TTC549 (cell line): Measurements from ENCODE around the gene GPD2.
"Not testable (repeated sequence)": the region's sequence is repeated elsewhere in the genome, so short reads cannot be mapped to it uniquely, and the experiment has no call there.

ENCODE experiments used
- FAIRE-seq: peaks from 2 replicates; lab custom pipeline; 2012; peaks lifted over from hg19 to GRCh38; lab: Jason Lieb, UNC

GPD2 gene

DNA sequence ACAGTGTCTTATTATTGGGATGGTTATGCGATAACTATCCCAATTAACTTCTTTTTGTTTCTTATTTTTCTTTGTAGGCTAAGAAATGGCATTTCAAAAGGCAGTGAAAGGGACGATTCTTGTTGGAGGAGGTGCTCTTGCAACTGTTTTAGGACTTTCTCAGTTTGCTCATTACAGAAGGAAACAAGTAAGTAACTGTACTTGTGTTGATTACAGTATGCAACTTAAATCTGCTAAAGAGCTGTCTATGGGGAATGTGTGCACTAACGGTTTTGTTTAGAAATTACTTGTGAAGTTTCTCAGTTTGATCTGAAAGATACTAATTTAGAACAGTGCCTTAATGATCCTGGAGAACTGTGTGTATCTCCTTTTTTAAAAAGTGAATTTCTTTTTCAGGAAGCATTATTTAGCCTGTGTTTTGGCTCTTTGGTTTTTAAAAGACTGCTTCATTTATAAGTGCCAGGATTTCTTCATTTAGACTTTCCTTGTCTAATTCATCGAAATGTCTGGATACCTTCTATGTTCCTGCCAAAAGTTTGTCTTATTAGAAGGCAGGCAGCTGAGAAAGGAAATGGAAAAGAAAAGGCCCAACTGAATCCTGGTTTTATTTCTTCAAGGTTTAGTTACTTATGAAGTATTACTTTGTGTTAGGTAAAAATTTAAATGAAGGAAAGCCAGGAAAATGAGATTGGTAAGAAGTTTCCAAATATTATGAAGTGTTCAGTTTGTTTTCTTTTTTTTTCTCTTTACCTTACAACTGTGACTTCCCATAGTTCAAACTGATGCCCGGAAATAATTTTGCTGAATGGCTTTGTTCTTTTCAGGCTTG, 40.1 kb downstream of the GPD2 start:
- no peak for FAIRE-seq

DNA sequence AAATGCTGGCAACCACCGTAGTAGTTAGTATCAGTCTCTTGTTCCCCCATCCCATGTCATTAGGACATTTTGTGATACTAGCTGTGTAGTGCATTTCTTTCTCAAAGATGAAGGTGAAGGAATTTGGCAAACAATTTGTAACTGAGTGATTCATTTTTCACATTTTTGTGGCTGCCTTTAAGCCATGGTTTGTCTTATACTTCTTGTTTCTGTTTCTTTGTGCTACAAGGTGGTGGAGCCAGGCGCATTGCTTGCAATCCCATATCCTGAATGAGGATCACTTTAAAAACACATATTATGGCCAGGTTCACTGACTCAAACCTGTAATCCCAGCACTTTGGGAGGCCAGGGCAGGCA, 40.6 kb downstream of the GPD2 start:
- no peak for FAIRE-seq

DNA sequence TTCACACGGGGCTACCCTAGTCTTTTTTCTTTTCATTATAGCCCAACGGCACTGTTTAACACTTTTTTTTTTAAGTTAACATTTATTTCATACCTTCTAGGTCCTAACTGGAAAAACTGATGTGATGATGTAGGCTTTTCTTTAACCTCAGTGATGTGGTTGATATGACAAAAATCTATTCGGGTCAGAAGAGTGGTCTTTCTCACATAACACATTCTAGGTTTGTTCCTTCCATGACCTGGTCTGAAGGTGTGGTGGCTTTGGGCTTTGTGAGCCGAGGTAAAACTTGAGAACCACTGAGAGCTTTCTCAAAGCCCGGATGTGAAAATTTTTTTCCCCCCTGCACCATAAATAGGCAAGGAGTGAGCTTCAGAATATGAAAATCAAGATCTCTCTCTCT, 44.2 kb downstream of the GPD2 start:
- no peak for FAIRE-seq

DNA sequence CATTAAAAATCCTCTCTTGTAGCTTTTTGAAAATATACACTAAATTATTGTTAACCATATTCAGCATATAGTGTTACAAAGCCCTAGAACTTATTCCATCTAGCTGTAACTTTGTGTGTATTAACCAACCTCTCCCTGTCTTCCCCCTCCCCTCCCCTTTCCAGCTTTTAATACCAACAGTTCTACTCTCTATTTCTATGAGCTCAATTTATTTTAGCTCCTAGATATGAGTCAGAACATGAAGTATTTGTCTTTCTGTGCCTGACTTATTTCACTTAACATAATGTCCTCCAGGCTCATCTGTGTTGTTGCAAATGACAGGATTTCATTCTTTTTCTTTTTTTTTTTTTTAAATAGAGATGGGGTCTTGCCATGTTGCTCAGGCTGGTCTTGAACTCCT, 45.1 kb downstream of the GPD2 start:
- no peak for FAIRE-seq

DNA sequence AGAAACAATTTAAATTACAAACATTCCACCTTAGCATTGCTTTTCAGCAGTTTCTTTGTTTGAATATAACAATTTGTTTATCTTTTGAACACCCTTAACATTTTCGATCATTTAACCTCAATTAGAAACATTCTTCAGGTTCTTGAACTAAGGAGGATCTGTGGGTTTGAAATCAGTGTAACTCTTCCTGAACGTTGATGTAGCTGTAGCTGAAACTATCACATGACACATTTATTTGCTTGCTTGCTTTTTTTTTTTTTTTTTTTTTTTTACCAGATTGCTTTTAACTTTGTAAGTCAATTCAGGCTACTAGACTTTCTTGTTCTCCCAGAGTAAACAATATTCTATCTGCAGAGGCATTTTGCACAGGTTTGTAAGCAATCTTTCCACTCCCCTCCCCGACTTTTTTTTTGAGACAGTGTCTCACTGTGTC, 47.6 kb downstream of the GPD2 start:
- no peak for FAIRE-seq

DNA sequence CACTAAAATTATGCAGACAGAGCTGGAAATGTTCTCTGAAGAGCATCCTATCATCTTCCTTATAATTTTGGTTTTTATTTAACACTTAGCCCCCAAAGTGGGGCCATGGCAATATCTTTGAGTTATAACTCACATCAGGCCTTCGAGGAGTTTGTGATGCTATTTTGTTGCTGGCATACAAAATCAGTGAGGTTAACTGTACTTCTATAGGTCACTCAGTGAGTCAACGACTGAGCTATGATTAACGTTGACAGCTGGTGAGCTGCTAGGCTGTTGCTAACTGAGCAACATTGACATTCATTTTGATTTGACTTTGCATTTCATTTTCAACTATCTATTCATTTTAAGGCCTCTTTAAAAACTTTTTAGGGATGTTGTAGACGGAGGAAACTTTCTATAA, 50.0 kb downstream of the GPD2 start:
- FAIRE-seq, result no peak

DNA sequence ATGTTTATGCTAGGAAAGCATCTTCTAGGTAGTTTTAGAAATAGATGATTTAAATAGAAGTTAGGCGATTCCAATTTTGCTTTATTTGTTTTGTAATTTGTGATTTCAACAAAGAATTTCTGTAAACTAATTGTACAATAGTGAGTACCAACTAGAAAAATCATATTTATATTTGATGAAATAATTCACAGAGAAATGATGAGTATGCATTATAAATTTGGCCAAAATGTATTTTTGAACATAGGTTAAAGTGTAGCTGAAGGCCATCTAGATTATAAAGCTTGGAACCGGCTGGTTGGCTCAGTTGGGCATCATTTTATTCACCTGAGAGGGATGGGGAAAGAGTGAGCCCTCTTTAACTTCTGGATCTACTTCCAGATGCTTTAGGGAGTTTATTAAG, 50.4 kb downstream of the GPD2 start:
- no peak for FAIRE-seq

DNA sequence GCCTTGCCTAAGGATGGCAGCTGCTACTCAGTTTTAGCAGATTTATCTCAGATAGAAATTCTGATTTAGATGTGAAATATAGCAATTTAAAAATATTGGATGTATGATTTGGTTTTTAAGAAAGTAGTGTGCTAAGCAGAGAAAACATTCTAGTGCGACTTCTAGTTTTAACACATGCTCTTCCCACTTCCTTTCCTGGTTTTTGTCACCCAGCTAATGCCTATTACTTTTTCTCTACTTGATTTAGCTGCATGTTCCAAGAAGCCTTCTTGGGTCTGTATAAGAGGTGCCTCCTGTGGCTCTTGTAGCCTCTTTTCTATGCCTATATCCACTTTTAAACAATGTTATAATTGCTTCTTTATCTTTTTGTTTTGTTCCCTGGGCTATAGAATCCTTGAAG, 53.0 kb downstream of the GPD2 start:
- no peak for FAIRE-seq

DNA sequence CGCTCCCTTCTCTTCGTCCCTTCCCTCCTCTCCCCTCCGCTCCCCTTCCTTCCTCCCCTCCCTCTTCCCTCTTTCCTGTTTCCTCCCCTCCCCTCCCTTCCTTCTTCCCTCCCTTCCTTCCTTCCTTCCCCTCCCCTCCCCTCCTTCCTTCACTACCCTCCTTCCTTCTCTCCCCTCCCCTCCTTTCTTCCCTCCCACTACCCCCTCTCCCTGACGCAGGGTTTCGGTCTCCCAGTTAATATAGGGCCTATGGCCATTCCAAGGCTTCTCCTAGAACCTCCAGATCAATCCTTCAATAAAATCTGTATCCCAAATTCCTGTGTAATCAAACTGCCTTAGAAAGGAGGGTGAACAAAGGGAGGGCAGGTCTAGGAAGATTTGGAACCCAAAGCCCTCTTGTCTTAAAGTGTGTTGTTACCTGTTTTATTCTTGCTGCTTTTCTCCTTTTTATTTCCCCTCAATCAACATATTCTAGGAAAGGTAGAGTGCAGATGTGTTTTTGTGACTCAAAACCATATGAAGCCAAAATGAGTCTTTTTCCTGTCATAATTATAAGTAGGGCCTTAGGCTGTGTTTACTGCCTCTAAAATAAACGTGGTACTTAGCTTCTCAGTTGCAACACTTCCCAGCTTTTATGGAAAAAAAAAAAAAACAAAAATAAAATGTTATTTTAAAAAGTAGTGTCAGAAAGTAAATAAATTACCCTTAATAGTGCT, 53.7 kb downstream of the GPD2 start:
- FAIRE-seq, result no peak

DNA sequence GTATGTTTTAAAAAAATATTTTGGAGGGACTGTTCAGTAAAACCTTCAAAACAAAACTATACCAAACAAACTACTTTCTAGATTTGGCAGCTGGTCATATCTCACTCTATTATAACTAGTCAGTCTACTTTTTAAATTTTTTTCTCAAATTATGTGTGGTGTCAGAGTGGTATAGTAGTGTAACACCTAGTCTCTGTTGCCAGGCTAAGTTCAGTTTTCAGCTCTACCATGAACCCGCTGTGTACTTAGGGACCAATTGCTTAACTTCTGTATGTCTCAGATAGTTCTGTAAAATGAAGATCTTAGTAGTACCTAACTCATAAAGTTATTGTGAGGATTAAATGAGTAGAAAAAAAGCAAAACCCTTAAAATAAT, 54.3 kb downstream of the GPD2 start:
- FAIRE-seq, result no peak

DNA sequence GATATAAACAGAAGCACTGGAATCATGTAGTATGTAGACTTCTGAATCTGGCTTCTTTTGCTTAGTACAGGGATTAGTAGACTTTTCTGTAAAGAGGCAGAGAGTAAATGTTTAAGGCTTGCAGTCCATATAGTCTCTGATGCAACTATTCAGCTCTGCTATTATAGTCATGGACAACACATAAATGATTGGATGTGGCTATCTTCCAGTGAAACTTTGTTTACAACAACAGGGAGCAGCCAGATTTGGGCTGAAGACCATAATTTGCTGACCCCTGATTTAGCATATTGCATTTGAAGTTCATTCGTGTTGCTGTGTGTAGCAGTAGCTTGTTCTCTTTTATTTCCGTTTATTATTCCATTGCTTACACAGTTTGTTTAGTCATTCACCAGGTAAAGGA, 55.0 kb downstream of the GPD2 start:
- no peak for FAIRE-seq

DNA sequence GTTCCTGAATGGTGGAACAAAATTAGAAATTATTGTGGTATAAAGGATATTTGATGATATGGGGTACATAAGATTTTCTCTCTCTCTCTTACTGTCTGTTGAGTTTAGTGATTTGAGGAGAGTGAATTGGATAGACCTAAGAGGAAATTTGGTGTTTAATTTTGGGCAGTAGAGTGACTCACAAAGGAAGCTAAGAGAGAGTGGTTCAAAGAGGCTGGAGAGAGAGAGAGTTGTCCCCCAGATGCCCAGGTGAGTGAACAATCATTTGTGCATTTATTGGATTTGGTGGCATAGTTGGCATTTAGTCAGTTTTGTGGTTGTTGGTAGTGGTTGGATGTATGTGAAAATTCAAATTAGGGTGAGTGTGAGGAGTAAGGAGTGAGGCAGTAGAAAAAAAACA, 56.8 kb downstream of the GPD2 start:
- no peak for FAIRE-seq

DNA sequence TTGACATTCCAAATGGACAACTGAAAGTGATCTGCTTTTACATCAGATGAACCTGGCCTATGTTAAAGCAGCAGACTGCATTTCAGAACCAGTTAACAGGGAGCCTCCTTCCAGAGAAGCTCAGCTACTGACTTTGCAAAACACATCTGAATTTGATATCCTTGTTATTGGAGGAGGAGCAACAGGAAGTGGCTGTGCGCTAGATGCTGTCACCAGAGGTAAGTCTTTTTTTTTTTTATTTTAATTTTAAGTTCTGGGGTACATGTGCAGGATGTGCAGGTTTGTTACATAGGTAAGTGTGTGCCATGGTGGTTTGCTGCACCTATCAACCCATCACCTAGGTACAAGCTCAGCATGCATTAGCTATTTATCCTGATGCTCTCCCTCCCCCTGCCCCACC, 59.8 kb downstream of the GPD2 start:
- not testable (repeated sequence) for FAIRE-seq

DNA sequence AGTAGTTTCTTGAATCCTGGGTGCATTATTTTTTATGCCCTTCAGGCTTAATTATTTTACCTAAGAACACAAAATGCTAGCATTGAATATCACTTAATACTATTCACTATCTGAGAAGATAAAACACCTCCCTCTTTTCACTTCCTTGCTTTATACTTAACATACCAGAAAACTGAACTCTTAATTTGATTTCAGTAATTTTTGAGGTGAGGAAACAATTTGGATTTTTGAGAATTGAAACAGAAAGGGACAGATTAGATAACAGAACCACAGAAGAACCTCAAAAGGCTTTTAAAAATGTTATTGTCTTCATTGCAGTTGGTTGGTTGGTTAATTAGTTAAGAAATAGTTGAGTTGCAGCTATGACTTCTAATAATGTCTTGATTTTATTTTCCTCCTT, 69.5 kb downstream of the GPD2 start:
- FAIRE-seq, result no peak

DNA sequence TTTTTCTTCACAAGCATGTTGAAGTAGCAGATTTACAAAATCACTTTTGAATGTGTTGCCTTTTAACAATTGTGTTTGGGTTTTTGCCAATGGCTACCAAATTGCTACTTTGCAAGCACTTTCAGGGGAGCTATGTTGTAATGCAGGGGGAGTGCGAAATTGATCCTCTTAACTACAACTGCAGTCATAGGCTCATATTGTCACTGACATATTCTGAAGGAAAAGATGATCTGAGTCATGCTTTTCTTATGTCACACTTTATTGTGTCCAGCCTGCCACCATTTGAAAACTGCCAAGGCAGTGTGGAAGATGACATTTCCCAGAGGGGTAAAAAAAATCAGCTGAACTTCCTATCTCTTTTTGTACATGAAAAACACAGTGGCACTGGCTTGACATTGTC, 74.9 kb downstream of the GPD2 start:
- FAIRE-seq, result no peak

DNA sequence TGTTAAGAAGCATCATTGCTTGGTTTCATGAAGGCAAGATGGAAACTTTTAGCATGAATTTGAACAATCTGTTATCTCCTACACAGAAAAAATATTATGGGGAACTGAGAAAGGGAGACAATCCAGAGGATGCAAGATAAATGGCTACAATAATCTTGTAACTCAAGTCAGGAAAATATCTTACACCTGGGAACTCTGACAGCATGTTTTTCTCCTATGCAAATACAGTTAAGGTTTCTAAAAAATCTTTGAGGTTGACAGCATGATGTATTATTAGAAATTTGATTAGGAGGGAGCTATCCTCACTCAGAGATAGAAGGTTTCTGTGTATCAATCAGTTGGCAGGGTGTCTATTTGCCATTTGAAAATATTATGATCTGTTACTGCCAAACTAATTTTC, 75.6 kb downstream of the GPD2 start:
- no peak for FAIRE-seq

DNA sequence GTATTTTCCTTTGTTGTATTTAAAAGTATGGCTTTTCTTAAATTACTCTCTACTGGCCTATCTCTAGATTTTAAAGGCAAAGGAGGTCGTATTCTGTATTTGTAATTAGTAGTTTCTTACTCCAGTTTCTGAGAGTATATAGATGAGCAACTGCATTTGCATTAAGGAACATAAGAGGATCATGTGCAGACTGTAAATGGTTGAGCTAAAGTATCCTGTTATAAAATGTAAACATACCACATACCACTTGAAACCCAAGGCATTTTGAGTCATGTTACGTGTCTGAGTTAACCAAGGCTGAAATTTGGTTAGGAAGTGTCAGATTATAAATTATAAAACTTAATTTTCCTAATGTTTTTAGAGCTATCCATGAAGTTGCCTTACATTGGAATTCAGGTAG, 76.3 kb downstream of the GPD2 start:
- FAIRE-seq, result no peak

DNA sequence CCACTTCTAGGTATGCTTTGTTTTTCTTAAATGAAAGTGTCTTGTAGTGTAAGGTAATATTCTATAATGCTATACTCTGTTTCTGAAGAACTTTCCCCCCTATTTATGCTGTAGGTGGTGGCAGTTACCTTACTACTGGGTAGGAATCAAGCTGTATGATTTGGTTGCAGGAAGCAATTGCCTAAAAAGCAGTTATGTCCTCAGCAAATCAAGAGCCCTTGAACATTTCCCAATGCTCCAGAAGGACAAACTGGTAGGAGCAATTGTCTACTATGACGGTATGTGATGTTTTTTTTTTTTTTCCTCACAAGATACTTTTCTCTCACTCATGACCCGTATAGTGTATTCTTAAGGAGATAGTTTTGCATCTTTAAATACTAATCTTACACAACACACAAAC, 77.0 kb downstream of the GPD2 start:
- no peak for FAIRE-seq

DNA sequence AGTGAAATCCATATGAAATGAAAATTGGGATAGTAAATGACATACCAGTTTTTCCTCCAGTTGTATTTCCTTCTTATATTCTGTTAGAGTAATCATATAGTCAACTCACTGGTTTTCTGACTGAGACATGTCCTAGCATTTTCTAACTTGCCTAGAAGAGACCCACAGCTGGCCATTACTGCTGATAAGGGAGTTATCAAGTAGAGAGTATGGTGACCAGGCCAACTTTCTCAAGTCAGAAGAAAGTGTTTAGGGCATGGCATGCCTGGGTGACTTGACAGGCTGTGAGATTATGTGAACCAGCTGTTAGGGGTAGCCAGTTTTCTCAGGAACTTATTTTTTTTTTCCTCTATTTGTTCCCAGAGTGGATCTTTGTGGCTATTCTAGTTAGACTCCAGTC, 81.2 kb downstream of the GPD2 start:
- FAIRE-seq, result no peak

DNA sequence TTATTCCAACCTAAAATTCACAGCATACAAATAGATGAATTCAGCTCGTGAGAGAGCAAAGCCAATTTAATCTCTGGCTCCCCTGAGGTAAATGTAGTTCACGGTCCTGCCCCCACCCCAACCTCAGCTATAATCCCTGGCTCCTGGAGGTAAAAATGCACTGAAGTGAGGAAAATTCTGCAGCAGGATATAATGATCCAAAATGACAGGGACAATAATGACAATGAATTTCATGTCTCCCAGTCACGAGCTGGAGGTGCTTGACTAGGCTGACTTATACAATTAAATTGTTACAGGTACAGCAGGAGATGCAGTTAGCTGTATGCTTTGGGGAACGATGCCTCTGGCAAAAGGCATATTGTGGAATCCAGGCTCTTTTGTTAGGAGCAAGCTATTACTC, 82.0 kb downstream of the GPD2 start:
- FAIRE-seq, result no peak

DNA sequence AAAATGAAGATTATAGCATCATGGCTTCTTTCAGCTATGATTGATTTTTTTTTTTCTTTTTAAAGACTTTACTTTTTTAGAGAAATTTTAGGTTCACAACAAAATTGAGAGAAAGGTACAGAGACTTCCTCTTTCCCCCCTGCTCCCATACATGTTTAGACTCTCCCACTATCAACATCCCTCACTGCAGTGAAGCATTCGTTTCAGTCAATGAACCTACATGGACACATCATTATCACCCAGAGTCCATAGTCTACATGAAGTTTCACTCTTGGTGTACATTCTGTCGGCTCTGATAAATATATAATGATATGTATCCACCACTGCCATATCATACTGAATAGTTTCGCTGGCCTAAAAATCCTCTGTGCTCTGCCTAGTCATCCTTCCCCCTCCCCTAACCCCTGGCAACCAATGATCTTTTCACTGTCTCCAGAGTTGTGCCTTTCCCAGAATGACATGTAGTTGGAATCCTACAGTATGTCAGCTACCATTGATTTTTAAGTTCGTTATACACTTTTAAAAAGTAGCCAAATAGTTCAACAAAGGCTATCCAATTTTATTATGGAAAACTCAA, 86.8 kb downstream of the GPD2 start:
- FAIRE-seq, result no peak

DNA sequence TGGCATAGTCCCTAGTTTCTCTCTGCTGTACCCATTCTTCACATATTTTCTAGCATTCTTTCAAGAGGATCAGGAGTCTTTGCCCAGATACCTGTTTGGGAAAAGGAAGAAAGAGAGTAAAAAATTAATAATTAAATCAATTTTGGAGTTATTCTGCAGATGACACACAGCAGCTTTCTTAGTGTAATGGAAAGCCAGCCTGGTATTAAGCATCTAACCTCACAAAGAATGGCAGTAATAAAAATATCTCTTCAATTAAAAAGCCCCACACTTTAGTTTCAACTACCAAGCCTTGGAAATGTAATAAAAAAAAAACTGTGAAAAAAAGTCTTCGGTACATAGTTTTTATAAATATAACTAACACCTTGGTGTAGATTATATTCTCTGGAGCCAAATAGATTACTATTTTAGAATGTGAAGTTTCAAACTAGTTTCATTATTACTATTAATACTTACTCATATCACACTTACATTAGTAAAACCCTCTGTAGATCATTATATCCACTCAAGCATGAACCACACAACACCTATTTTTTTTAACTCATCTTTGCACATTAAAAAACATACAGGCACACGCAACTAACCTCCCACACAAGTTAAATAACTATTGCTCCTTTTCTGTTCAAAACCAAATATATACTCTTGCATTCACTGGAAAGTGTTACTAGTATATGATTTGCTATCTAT, 90.9 kb downstream of the GPD2 start:
- FAIRE-seq, result no peak

DNA sequence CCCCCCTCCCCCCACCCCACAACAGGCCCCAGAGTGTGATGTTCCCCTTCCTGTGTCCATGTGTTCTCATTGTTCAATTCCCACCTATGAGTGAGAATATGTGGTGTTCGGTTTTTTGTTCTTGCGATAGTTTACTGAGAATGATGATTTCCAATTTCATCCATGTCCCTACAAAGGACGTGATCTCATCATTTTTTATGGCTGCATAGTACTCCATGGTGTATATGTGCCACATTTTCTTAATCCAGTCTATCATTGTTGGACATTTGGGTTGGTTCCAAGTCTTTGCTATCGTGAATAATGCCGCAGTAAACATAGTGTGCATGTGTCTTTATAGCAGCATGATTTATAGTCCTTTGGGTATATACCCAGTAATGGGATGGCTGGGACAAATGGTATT, 92.4 kb downstream of the GPD2 start:
- not testable (repeated sequence) for FAIRE-seq
